ENCODE data around the gene ESR1.
"Not testable (repeated sequence)": the region's sequence is repeated elsewhere in the genome, so short reads cannot be mapped to it uniquely, and the experiment has no call there.

Gene ESR1

DNA sequence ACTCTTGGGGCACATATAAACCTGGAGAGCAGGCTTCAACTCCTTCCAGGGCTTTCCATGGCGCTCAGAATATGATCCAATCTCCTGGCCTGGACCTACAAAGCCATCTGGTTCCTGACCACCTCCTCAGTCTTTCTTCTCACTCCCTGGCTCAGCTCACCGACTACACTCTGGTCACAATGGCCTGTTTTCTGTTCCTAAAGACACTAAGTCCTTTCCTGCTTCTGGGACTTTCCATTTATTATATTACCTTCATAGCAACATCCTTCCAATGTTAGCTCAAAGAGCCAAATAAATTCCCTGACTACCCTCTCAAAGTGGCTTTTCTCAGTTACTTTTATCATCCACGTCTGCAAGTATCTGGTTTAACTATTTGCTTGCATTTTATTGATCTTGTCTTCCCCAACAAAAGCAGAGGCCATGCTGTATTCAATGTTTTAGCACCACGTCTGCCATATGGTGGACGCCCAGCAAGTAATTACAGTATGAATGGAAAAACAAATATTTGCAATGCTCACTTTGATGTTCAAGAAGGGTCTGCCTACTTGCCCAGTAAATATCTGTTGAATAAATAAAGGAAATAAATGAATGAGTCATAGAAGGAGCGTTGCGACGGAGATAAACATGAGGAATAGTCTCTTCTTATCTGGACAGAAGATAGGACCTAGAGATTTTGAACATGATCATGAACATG, 328.4 kb downstream of the ESR1 start:
- no peak for DNase-seq (ENCODE audit: low read depth)

DNA sequence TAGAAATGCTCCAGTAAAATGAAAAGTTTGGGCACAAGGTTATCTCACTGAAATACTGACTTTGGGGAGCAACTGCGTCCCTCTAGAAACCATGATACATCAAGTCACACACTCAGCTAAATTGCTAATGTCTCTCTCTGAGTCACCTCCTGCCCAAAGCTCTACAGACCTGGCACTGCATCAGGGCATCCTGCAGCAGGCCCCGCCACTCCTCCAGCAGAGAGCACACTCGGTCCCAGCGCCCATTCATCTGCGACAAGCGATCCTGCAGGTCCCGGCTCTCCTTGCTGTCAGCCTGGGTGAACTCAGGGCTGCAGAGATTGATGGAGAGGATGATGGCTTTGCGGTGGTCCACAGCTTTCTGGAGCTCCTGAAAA, 329.0 kb downstream of the ESR1 start:
- no peak for DNase-seq (ENCODE audit: low read depth)

DNA sequence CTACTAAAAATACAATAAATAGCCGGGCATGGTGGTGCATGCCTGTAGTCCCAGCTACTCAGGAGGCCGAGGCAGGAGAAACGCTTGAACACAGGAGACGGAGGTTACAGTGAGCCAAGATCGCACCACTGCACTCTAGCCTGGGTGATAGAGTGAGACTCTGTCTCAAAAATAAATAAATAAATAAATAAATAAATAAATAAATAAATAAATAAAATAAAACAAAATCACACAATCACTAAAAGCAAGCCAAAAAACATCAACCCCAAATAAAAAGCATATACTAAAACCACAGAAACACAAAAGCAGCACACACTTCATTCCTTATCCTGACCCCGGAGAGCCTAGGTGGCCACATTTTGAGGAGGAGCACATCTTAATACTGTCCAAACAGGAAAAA, 330.9 kb downstream of the ESR1 start:
- DNase-seq (ENCODE audit: low read depth): not testable (repeated sequence)

DNA sequence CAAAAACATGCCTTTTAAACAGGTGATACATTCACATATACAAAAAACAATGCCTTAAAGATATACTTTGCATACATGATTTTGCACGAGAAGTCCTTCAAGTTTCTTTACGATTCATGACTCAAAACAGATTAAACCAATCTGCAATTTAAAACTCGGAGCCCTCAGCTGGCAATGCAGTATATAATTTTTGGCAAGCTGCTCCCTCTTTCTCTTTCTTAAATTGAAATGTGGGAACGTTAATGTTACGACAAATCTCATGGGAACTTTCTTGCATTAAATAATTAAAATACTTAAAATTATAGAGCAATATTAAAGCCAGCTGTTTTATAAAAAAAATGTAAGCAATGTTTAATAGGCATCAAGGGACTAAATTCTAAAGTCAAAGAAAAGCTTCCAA, 334.6 kb downstream of the ESR1 start:
- no peak for DNase-seq (ENCODE audit: low read depth)

DNA sequence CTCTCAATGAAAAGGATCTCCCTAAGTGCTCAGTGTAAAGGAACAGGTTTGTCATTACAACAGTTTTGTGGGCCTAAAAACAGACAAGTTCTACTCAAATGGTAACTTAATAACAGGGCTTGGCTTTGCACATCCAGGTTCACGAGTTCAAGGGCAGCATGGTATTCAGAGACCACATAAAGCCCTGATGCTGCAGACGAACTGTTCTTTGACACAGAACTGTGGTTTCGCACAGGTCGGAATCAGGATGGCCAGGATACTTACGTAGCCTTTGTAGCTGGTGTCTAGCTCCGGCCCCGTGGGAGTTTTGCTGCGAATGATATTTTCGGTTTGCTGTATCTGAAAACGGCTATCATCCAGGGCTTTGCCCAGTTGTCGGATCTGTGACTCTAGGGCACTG, 335.9 kb downstream of the ESR1 start:
- no peak for DNase-seq (ENCODE audit: low read depth)

DNA sequence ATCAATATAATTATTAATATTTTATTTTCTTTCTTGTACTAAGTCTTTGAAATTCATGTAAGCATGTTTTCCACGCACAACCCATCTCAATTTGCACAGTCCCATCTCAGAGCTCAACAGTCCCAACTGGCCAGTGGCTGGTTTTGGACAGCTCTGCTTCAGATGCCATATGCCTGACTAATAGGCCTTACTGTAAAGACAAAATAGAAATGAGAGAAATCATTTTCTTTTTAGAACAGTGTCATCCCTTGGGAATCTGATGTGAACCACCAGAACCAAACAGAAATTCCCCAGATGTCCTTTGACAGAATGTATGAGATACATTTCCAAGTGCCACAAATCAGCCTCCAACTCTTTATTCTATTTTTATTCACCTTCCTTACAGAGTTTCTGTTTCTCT, 338.9 kb downstream of the ESR1 start:
- DNase-seq (ENCODE audit: low read depth): peak; percentile 76

DNA sequence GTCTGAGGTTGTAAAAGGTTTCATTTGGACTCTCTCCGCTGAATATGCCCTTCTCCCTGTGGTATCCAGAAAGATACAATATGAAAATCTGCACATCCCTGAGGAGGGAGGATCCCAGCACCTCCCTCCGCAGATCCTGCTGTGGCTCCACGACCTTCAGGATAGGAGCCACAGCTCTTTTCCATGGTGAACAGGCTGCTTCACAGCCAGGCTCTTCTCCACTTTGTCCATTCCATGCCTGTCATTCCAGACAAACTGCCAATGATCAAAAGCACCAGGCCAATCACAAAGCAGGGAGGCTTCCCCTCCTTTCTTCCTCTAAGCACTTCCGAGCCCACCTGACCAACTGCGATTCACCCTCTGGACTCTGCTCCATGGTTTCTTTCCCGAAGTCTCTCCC, 339.8 kb downstream of the ESR1 start:
- no peak for DNase-seq (ENCODE audit: low read depth)

DNA sequence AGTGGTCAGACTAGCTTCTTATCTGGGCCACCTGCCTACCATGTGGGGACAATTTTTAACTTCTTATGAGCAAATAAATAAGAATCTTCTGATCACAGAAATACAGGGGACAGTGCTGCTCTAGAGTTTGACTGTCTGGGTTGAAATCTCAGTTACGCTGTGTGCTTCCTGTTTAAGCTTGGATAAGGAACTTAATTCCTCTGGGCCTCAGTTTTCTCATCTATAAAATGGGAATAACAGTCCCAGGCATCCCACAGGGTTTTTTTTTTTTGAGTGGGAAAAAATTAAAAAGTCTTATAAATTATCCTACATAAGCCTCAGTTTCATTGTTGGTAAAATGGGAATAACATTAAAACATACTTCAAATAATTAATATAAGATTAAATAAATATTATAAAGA, 340.9 kb downstream of the ESR1 start:
- no peak for DNase-seq (ENCODE audit: low read depth)

- no peak for DNase-seq (ENCODE audit: low read depth)
These were observed 342.7 kb downstream of the ESR1 start for GRCh38 chr6:152150196-152150595.

DNA sequence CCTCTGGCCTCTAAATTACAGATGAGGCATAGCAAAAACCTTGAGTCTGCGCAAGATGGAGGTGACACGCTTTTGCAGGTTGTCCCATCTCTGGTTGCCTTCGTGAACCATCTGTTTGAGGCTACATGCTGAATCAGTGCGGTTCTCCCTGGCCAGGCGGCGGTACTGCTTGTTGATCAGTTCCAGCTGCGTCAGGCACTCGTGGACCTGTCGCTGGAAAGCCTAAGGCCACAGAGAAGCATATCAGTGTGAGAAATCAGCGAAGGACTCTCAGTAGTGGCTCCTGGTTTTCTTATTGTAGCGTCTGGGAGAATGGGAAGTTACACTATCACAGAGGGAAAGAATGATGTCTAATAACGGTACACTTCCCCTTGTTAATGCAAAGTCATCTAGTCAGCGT, 344.4 kb downstream of the ESR1 start:
- DNase-seq (ENCODE audit: low read depth): no peak

GRCh38 chr6:152154559-152155356, 347.3 kb downstream of the ESR1 start:
- peak; percentile 18 for DNase-seq (ENCODE audit: low read depth)

DNA sequence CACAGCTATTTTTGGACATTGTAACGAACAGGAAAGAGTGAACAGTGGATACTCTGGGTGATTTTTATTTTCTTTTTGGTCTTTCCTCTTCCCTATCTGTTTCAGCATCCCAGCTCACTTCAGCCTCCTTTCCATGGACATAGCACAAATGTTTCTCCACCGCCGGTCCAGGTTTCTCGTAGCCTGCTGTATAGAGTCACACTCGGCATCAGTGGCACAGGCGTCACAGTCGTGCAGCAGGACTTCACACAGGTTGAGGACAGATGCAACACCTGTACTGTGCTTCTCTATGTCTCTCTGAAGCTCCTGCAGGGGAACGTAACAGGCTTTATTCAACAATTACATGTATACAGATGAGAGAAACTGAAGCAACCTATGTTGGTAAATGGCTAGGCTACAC, 348.3 kb downstream of the ESR1 start:
- DNase-seq (ENCODE audit: low read depth): no peak

- DNase-seq (ENCODE audit: low read depth): no peak
These were observed 352.9 kb downstream of the ESR1 start for GRCh38 chr6:152160346-152160745.

GRCh38 chr6:152161501-152161900, 354.0 kb downstream of the ESR1 start:
- DNase-seq (ENCODE audit: low read depth): peak; percentile 64

- no peak for DNase-seq (ENCODE audit: low read depth)
These were observed 357.5 kb downstream of the ESR1 start for GRCh38 chr6:152164957-152165356.

GRCh38 chr6:152166497-152166896, 359.0 kb downstream of the ESR1 start:
- no peak for DNase-seq (ENCODE audit: low read depth)

DNA sequence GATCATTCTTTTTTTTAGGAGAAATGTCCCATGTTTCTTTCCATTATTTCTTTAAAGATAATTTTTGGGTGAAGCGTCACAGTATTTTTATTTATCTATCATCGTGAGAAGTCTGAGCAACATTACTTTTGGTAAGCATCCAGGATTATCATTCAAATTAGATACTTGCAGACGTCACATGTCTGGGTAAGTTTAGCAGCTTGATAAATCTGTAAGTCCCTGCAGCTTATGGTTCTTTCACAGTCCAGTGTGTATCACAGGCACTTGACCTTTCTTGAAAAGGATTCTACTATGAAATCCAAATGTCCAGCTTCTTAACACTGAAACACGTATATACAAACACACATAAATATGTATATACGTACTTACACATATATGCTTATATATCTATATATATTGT, 359.4 kb downstream of the ESR1 start:
- no peak for DNase-seq (ENCODE audit: low read depth)

DNA sequence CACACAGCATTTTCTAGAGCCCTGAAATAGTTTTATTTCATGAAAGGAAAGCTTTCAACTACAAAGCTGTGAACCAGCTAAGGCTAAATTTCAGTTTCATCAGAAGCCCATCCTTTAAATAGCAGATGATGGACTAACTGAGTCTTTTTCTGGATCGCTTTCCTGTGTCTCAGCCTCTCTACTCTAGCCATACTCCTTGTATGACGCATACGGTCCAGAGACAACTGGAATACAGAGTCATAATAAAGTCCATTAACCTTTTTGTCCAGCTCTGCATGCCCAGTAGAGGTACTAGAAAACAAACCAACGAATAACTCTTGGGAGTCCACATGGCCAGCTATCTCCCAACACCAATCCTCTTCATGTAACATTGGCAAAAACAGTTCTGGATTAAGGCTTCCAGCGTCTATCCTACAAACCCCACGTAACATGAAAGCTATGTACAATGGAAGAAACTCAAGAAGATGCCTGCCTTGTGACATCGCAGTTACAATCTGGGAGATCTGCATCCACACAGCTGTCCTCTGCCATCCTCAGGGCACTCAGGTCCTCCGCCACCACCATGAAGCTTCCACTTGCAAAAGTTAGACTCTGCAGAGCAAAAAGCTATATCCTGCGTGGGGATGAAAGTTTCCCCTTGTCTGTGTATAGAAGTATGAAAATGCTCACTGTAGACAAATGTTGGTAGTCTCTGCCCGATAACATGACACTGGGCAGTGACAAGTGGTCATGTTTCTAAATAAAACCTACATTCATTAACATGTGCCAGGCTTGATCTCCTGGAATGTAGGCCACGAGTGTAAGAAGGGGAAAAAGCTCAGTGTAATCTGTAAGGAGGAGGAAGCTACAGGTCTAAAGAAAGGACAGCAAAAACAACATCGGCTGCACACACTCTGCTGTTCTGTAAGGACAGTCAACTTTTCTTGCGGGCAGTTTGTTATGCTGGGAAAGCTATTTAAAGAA, 360.4 kb downstream of the ESR1 start:
- DNase-seq (ENCODE audit: low read depth): no peak

- DNase-seq (ENCODE audit: low read depth): no peak
These were observed 362.8 kb downstream of the ESR1 start for GRCh38 chr6:152170313-152170701.

DNA sequence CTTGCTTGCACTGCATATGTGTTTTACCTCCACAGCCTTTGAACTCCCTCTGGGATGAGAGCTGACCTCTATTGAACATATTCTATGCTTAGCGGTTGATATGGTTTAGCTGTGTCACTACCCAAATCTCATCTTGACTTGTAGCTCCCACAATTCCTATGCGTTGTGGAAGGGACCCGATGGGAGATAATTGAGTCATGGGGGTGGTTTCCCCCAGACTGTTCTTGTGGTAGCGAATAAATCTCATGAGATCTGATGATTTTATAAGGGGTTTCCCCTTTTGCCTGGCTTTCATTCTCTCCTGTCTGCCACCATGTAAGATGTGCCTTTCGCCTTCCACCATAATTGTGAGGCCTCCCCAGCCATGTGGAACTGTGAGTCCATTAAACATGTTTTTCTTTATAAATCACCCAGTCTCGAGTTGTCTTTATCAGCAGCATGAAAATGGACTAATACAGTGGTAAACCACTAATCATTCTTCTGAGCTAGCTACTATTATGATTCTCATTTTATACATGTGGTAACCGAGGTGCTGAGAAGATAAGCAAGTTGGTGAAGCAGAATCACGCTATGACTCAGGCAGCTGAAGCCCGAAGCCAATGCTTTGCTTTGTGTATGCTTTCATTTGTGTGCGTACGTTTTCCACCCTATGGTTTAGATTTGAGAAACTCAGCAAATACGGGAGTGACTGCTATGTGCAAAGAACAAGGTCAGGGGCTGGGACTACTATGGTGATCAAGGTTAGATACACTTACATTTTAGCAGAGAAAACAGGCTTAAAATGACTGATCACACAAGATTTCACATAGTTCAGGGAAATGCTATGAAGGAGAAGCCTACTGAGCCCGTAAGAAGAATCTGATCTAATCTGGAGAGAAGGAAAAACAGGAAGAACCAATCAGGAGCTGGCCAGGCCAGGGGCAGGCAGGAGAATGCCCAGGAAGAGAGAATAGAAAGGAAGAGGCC, 363.5 kb downstream of the ESR1 start:
- DNase-seq (ENCODE audit: low read depth): no peak

DNA sequence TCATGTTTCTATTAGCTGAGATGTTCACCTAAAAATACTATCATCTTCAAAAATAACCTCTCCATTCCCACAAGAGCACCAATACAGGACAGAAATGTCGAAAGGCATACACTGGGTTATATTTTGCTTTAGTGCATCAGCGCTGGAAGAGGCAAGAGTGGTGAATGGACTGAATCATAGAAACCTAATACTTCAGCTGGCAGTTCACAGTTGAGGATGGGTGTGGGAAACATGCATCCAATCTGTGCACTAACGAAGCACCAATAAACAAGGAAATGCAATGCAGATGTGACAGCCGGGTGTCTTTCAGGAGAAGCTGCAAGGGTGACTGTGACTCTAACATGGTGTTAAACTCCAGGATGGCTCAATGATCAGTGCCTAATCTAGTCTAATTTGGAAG, 365.8 kb downstream of the ESR1 start:
- DNase-seq (ENCODE audit: low read depth): no peak
